ENCODE results near the gene USF1.

DNA sequence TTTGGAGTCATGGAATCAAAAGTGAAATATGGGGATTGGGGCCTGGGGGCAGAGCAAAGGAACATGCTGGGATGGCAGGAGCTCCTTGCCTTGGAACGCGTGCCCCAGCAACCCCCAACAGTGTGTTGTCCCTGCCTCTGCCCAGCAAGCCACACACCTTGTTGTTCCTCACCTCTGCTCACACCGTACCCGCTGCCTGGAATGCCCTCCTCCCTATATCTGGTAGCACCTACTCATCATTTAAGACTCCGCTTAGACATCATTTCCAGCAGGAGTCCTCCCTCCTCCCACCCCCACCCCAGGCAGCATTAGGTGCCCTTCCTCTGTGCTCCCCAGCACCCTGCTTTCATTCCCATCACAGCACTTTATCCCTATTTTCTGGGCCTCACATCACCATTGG is 35.7 kb upstream of the USF1 start:
- TF ChIP-seq POLR2A (IDR thresholded peaks at IDR 0.05) (no peak), POLR2AphosphoS5 (IDR thresholded peaks at IDR 0.05) (no peak), EP300 (IDR thresholded peaks at IDR 0.05) (no peak)
- TF ChIP-seq, protein P1, sequence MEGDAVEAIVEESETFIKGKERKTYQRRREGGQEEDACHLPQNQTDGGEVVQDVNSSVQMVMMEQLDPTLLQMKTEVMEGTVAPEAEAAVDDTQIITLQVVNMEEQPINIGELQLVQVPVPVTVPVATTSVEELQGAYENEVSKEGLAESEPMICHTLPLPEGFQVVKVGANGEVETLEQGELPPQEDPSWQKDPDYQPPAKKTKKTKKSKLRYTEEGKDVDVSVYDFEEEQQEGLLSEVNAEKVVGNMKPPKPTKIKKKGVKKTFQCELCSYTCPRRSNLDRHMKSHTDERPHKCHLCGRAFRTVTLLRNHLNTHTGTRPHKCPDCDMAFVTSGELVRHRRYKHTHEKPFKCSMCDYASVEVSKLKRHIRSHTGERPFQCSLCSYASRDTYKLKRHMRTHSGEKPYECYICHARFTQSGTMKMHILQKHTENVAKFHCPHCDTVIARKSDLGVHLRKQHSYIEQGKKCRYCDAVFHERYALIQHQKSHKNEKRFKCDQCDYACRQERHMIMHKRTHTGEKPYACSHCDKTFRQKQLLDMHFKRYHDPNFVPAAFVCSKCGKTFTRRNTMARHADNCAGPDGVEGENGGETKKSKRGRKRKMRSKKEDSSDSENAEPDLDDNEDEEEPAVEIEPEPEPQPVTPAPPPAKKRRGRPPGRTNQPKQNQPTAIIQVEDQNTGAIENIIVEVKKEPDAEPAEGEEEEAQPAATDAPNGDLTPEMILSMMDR (IDR thresholded peaks at IDR 0.05), result no peak

All from stomach (tissue), 4 donors.